K562 (cell line): ENCODE data around the gene VWA1. TPM values are rescaled to one million over a fixed set of nuclear protein-coding genes. Genes with fewer than 3 reads are reported as not detected.

Experiments
- ATAC-seq: fragments of 200-7000 bp; cut with Tn5 transposase; 3 replicates; pipeline ENCODE4 v1.9.1; 2020; ENCODE audit warnings: moderate library complexity
- BruUV-seq: library from RNA; stranded (reverse); fragments of 400-500 nt; replicated peaks from 2 replicates; lab custom pipeline; 2021; lab: Mats Ljungman, UMichigan
- CTCF ChIA-PET: fragments of 300-600 bp; formaldehyde crosslinking; extraction: SDS; loops from one replicate; lab custom pipeline; 2021; ENCODE audit warnings: low intra/inter-chr PET ratio; lab: Yijun Ruan, JAX
- POLR2A ChIA-PET: fragments of 300-600, 350-650 bp; sonication (Branson Sonifier 250); formaldehyde crosslinking; extraction: SDS; loops from one replicate; lab custom pipeline; 2021; ENCODE audit warnings: antibody characterized with exemption, inconsistent platforms; lab: Yijun Ruan, JAX
- DNase-seq, 4 experiments: peaks; one replicate each; pipeline versions ENCODE4 v3.0.0 to v3.0.0-alpha.2; 2011 to 2018; ENCODE audit warnings: low spot score in 3 of 4, mixed read lengths in 3 of 4; ENCODE audit errors: extremely low read depth in 1 of 4
- FAIRE-seq: peaks from 2 replicates; lab custom pipeline; 2011; peaks lifted over from hg19 to GRCh38; lab: Jason Lieb, UNC
- H2AFZ ChIP-seq: 2 replicates; pipeline ENCODE4 v1.6.0; 2011; ENCODE audit warnings: low read depth, low read length, control low read depth, inconsistent platforms
- H3K27ac ChIP-seq: fragments of 200-600 bp; 3 replicates; pipeline ENCODE4 v1.8.0; 2011; ENCODE audit warnings: low read depth, mild to moderate bottlenecking, control low read depth, inconsistent platforms, low read length, moderate library complexity, mixed read lengths; ENCODE audit errors: extremely low read depth
- H3K27me3 ChIP-seq, 2 experiments: fragments of 300-600 bp in 1 of 2; 2 replicates in 1 of 2; 3 replicates in 1 of 2; pipeline versions ENCODE4 v1.6.0 to v1.8.0; 2011; ENCODE audit warnings: inconsistent platforms in 2 of 2, low read length in 2 of 2, mild to moderate bottlenecking in 1 of 2, mixed read lengths in 1 of 2, moderate library complexity in 1 of 2; ENCODE audit not compliant: control insufficient read depth in 2 of 2, insufficient read depth in 2 of 2
- H3K36me3 ChIP-seq: fragments of 300-600 bp; 3 replicates; pipeline ENCODE4 v1.8.0; 2011; ENCODE audit warnings: mild to moderate bottlenecking, low read length, inconsistent platforms; ENCODE audit not compliant: control insufficient read depth, insufficient read depth
- H3K4me1 ChIP-seq, 2 experiments: fragments of 200-600 bp in 1 of 2; replicated peaks in 1 of 2; 2 replicates in 1 of 2; 3 replicates in 1 of 2; pipeline versions ENCODE4 v1.5.1 to v1.8.0; 2011; ENCODE audit warnings: inconsistent platforms in 2 of 2, low read length in 2 of 2, mild to moderate bottlenecking in 1 of 2, mixed read lengths in 1 of 2, moderate library complexity in 1 of 2; ENCODE audit not compliant: control insufficient read depth in 2 of 2, insufficient read depth in 2 of 2
- H3K4me2 ChIP-seq: 2 replicates; pipeline ENCODE4 v1.6.1; 2011; ENCODE audit warnings: low read length, control low read depth, inconsistent platforms, mixed read lengths; ENCODE audit not compliant: insufficient read depth
- H3K4me3 ChIP-seq: fragments of 200-600 bp; sonication (generic), shearing (Covaris generic); 2 replicates; pipeline ENCODE4 v1.5.1; 2016; ENCODE audit warnings: control low read depth, inconsistent platforms
- H3K79me2 ChIP-seq: fragments of 200-600 bp; 3 replicates; pipeline ENCODE4 v1.8.0; 2011; ENCODE audit warnings: low read length, inconsistent platforms; ENCODE audit not compliant: control insufficient read depth, insufficient read depth
- H3K9ac ChIP-seq, 2 experiments: 2 replicates each; pipeline versions ENCODE4 v1.6.0 to v1.6.1; 2011; ENCODE audit warnings: low read depth in 2 of 2, low read length in 2 of 2, control low read depth in 1 of 2, inconsistent platforms in 1 of 2, mild to moderate bottlenecking in 1 of 2, mixed read lengths in 1 of 2; ENCODE audit not compliant: insufficient read depth in 1 of 2
- H3K9me1 ChIP-seq: one replicate; pipeline ENCODE4 v1.6.0; 2011; ENCODE audit warnings: inconsistent platforms, mild to moderate bottlenecking, low read length, moderate library complexity; ENCODE audit not compliant: control insufficient read depth, insufficient read depth
- H3K9me3 ChIP-seq: replicated peaks from 2 replicates; pipeline ENCODE4 v1.5.1; 2011; ENCODE audit warnings: low read depth, low read length, inconsistent platforms; ENCODE audit not compliant: control insufficient read depth, insufficient read depth
- H4K20me1 ChIP-seq: replicated peaks from 2 replicates; pipeline ENCODE4 v1.6.1; 2011; ENCODE audit warnings: low read length, inconsistent platforms, mixed read lengths; ENCODE audit not compliant: control insufficient read depth, insufficient read depth
- ARNT ChIP-seq, 2 experiments: fragments of 450-650 bp; IDR thresholded peaks; 2 replicates each; pipeline ENCODE4 v1.6.1; 2016; ENCODE audit warnings: mild to moderate bottlenecking in 1 of 2
- POLR2G ChIP-seq: fragments of 200-400 bp; formaldehyde crosslinking; IDR thresholded peaks from 2 replicates; pipeline ENCODE4 v1.6.1; 2017; ENCODE audit warnings: low read depth, mild to moderate bottlenecking, antibody characterized with exemption, low read length, moderate library complexity
- ZNF253 ChIP-seq: fragments of 250-450 bp; sonication (Bioruptor Pico); conservative IDR thresholded peaks from 2 replicates; pipeline ENCODE4 v1.6.1; 2021; ENCODE audit warnings: mild to moderate bottlenecking
- ZNF41 ChIP-seq: fragments of 250-450 bp; sonication (Bioruptor Pico); conservative IDR thresholded peaks from 2 replicates; pipeline ENCODE4 v1.4.0; 2020; ENCODE audit warnings: mild to moderate bottlenecking
- WGBS: fragments of 100-300 bp; shearing (Covaris generic); methylation state at CpG from one replicate; pipeline ENCODE4 v1.1.6; 2016; ENCODE audit warnings: low coverage, mixed read lengths; ENCODE audit not compliant: insufficient coverage; ENCODE audit errors: missing lambda C conversion rate; 5-methylcytosine and 5-hydroxymethylcytosine counted together
- in situ Hi-C: fragments of 300-500 bp; cut with MboI; formaldehyde crosslinking; loops from 4 replicates; pipeline ENCODE4 v1.15.0; 2018; ENCODE audit warnings: inconsistent platforms, mixed read lengths
- intact Hi-C: fragments of 100-400 bp; cut with micrococcal nuclease; formaldehyde crosslinking; loops from 2 replicates; pipeline ENCODE4 v1.14.2; 2022
- polyA plus RNA-seq, 8 experiments: library from polyadenylated mRNA; depleted of rRNA in 4 of 8; stranded (reverse) in 5 of 8; unstranded in 3 of 8; fragments of >200 nt; fragmentation: Nextera tagmentation in 2 of 8; fragmentation: Illumina TruSeq in 1 of 8; extraction: Ambion mirVana in 2 of 8; extraction: Trizol in 1 of 8; gene quantifications; 2 replicates each; pipeline versions ENCODE4 v1.2.1 to v1.2.3, GENCODE V29; 2011 to 2014; ENCODE audit warnings: inconsistent platforms in 1 of 8, missing spikeins in 1 of 8
- total RNA-seq, 7 experiments: library from RNA; depleted of rRNA in 6 of 7; stranded (reverse); fragments of >200 nt in 6 of 7; fragmentation: Illumina TruSeq in 2 of 7; extraction: Trizol in 2 of 7; gene quantifications; 2 replicates each; pipeline versions ENCODE4 v1.2.1 to v1.2.3, GENCODE V29; 2011 to 2021; ENCODE audit warnings: low replicate concordance in 1 of 7
- TF ChIP-seq, protein P1 (sequence below): fragments of 250-450 bp; sonication (Bioruptor Pico); IDR thresholded peaks from 2 replicates; pipeline ENCODE4 v1.5.0; 2021; ENCODE audit warnings: mild to moderate bottlenecking, moderate library complexity

Gene VWA1
- total and polyA plus RNA-seq, 9 of the 15 experiments (the other 6 are each of a cell fraction or from before 2014, with no cell fraction given): 0.01 to 6.4 (median 0.85) TPM

DNA sequence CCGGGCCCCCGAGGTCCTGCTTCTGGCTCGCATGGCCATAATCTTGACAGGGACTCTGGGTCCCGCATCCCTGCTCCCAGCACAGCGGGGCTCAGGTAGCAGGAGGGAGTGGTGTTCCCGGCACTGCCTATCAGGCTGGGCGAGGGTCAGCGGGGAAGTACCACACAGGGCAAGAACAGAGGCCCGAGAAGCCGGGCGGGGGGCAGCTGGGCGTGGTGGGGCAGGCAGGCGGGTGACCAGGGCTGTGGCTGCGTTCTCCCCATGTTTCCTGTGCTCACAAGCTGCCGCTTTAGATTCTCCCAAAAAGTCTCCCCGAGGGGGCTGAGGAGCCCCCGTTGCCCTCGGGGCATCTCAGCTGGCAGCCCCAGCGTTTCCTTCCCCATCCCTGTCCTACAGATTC, 54.4 kb downstream of the VWA1 start:
- no peak for FAIRE-seq
- no peak for ATAC-seq
- no peak overlapping the region for H3K27ac ChIP-seq
- no peak overlapping the region for H2AFZ ChIP-seq
- BruUV-seq: TSS peak; percentile 23
- DNase-seq: peak in 2 of 4 experiments; percentile 1 to 5
- H4K20me1 ChIP-seq: no peaks in the 10 kb centered on the region
- H3K4me1 ChIP-seq: peaks cover 0 to 4% of the 10 kb centered on the region in 2 experiments; a peak in 1 of 5 replicates
- H3K4me3 ChIP-seq: no peak overlapping the region
- H3K9me3 ChIP-seq: peaks cover 16% of the 10 kb centered on the region
- H3K9ac ChIP-seq: no peak overlapping the region
- intact Hi-C loops: no loop called here
- no peak overlapping the region for H3K4me2 ChIP-seq
- ChIA-PET POLR2A (no interaction called here), CTCF (no interaction called here)
- H3K79me2 ChIP-seq: no peaks in the 10 kb centered on the region
- no peak for TF ChIP-seq ZNF253 (CRISPR knock-in tag)
- TF ChIP-seq ARNT (IDR thresholded peaks at IDR 0.05): no peak
- no peak for TF ChIP-seq ZNF41 (CRISPR knock-in tag)
- WGBS: 95% methylated on average over 16 of the region's 19 CpGs
- peaks cover 88% of the 10 kb centered on the region; the same call in 2 of the 3 replicates for H3K36me3 ChIP-seq
- in situ Hi-C loops: no loop called here
- no peaks in the 10 kb centered on the region for H3K27me3 ChIP-seq
- no peaks in the 10 kb centered on the region for H3K9me1 ChIP-seq

DNA sequence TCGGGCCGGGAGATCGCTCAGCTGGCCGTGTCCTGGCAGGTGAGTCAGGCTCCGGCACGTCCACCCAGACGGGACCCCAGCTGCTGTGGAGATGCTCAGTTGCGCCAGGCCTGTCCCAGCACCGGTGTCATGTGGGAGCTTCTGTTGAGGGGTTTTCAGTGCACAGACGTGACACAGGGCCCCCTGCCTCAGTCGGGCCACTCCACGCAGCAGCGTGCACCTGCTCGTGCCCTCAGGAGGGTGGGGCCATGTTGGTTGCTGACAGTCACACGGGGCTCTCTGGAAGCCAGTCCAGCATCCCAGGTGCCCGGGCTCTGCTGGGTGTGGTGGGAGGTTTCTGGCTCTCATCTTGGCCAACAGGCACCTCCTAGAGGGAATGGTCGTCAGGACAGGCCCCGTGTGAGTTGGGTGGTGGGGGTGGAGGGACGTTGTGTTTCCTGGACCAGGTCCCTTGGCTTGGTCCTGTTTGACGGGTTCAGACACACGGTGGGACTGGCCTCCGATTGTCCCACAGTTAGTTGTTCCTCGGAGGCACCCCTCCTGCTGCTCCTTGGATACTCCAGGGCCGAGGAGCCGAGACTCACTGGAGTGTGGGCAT, 55.2 kb downstream of the VWA1 start:
- Histone ChIP-seq H3K79me2 (no peaks in the 10 kb centered on the region), H2AFZ (no peak overlapping the region), H4K20me1 (no peaks in the 10 kb centered on the region), H3K9me3 (peaks cover 16% of the 10 kb centered on the region), H3K27ac (no peak overlapping the region), H3K4me1 (peaks cover 0 to 4% of the 10 kb centered on the region in 2 experiments; a peak in 1 of 5 replicates), H3K4me2 (no peak overlapping the region), H3K4me3 (no peak overlapping the region), H3K9me1 (no peaks in the 10 kb centered on the region), H3K9ac (no peak overlapping the region), H3K36me3 (peaks cover 91% of the 10 kb centered on the region; the same call in 2 of the 3 replicates), H3K27me3 (no peaks in the 10 kb centered on the region)
- ATAC-seq (no peak), DNase-seq (peak in 2 of 4 experiments; percentile 8 to 9), FAIRE-seq (no peak)
- intact Hi-C loops (no loop called here), in situ Hi-C loops (no loop called here)
- CTCF ChIA-PET: no interaction called here
- POLR2A ChIA-PET: interaction anchor here (0.6 to 1.5 kb wide), 2 partner anchors 8 to 14 kb away, joined by 3 to 5 read pairs; no protein-coding TSS in a partner anchor
- no TSS peak for BruUV-seq
- WGBS: 97% methylated on average over 16 of the region's 25 CpGs
- TF ChIP-seq POLR2G: peak; percentile 51; the same call in 1 of the 2 replicates
- TF ChIP-seq, protein P1, sequence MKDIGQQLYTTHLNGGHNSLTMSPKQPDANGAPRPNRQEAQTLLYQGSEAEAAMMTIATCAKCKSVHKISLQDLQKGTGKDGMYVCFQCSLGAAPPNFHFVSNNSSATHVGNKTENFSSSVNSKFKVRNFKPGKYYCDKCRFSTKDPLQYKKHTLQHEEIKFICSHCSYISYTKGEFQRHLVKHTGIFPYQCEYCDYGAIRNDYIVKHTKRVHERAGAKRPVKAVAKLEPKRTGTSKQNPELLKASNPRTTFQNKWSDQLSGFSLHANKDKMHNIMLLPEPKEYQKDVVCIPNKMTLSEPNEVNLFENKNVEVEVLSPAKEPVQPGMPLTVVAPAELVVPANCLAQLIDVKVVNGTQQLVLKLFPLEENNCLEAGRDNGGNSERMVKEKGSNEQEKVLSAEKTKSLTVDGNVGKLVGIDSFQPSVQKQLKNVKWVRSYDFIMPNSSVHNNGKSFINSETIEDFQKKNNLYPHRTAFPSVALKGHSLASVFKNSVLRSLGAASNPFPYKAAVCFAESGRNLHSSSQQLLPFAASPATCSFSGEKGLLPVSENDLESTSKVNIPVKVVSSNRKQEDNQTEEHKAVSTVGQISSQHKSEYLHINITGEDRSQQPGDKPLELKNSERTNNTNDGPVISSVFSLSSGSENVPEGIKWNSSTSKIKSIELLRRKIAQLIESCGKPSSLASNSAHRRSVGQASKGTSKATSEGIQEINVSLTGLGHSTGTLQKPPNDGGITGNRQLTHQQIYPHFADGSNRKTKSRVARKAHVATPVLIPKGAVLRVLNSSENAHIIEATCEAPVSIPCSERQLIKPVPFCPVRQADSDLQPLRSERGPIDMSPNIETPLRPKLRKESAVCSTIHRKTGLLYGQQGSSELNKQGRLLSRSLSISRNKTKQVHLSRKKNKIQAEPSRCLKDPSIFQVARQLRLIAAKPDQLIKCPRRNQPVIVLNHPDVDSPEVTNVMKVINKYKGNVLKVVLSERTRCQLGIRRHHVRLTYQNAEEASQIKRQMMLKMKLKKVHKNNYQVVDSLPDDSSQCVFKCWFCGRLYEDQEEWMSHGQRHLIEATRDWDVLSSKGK (CRISPR knock-in tag): no peak
